Nephron progenitor cell (in vitro differentiated cells): ENCODE results near the gene RAPGEF5.

Experiments used
- DNase-seq: peaks from one replicate; pipeline ENCODE4 v3.0.0; 2021
- H3K27ac Mint-ChIP-seq: 2 replicates; pipeline ENCODE4 v1.8.0; 2021; ENCODE audit warnings: mild to moderate bottlenecking, moderate library complexity, mixed read lengths
- H3K27me3 Mint-ChIP-seq: 2 replicates; pipeline ENCODE4 v1.8.0; 2021; ENCODE audit warnings: mild to moderate bottlenecking, low read depth, mixed read lengths; ENCODE audit not compliant: poor library complexity
- H3K36me3 Mint-ChIP-seq: 2 replicates; pipeline ENCODE4 v1.8.0; 2021; ENCODE audit warnings: low read depth, mixed read lengths
- H3K4me1 Mint-ChIP-seq: 2 replicates; pipeline ENCODE4 v1.8.0; 2021; ENCODE audit warnings: mixed read lengths
- H3K4me3 Mint-ChIP-seq: 2 replicates; pipeline ENCODE4 v1.8.0; 2021; ENCODE audit warnings: mild to moderate bottlenecking, moderate library complexity, mixed read lengths
- H3K9me3 Mint-ChIP-seq: 2 replicates; pipeline ENCODE4 v1.8.0; 2021; ENCODE audit warnings: mild to moderate bottlenecking, moderate library complexity, mixed read lengths
- CTCF ChIP-seq: fragments of 200-600 bp; sonication (generic); IDR thresholded peaks from 2 replicates; pipeline ENCODE4 v1.5.0; 2021; ENCODE audit warnings: antibody characterized with exemption

Gene RAPGEF5

DNA sequence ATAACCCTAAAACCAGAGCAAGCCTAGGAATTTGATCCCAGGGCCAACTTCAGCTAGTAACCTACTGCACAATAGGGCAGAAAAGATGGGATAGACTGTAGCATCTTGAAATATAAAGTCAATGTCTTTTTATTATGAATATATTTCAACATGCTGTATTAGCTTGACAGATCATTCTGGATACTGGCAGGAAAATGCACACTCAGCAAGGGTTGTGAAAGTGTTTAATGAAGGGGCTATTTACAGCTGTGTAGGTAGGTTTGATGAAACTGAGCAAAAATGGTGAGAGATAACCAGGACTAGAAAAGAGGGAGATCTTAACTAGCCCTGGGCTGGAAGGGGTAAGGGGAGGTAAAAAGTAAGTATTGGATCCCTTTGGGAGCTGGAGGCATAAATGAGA lies 156.2 kb downstream of the RAPGEF5 start:
- Mint-ChIP-seq H3K27ac (no peak overlapping the region), H3K36me3 (no peaks in the 10 kb centered on the region), H3K9me3 (no peaks in the 10 kb centered on the region), H3K27me3 (peaks cover 7% of the 10 kb centered on the region), H3K4me3 (no peak overlapping the region), H3K4me1 (peaks cover 14% of the 10 kb centered on the region)
- no peak for DNase-seq
- no peak for TF ChIP-seq CTCF

- Mint-ChIP-seq H3K9me3 (no peaks in the 10 kb centered on the region), H3K36me3 (no peaks in the 10 kb centered on the region), H3K27ac (no peak overlapping the region), H3K27me3 (peaks cover 10% of the 10 kb centered on the region), H3K4me1 (peaks cover 19% of the 10 kb centered on the region), H3K4me3 (no peak overlapping the region)
- no peak for TF ChIP-seq CTCF
- no peak for DNase-seq
Measured at GRCh38 chr7:22200238-22200637, 156.7 kb downstream of the RAPGEF5 start.

GRCh38 chr7:22197376-22197775 lies 159.6 kb downstream of the RAPGEF5 start:
- H3K36me3 Mint-ChIP-seq: no peaks in the 10 kb centered on the region

DNA sequence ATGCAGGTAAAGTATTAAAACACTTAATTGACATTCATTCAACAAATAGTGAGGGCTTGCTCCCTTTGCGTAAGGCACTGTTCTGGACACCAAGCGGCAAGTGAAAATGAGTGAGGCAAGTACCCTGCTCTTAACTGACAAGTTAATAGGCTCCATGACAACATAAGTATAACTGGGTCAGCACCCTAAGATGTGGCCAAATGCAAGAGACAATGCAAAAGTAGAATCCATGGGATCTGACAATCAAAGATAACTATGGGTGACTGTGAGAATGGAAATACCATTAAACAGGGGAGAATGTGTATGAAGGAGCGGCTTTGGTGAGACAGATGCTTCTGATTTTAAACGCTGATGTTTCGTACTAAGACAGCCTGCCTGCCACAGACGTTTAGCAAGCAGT lies 160.5 kb downstream of the RAPGEF5 start:
- no peak overlapping the region for H3K27ac Mint-ChIP-seq
- DNase-seq: no peak
- no peaks in the 10 kb centered on the region for H3K36me3 Mint-ChIP-seq
- peaks cover 52% of the 10 kb centered on the region for H3K4me1 Mint-ChIP-seq
- no peak overlapping the region for H3K4me3 Mint-ChIP-seq
- H3K9me3 Mint-ChIP-seq: no peaks in the 10 kb centered on the region
- H3K27me3 Mint-ChIP-seq: peaks cover 10% of the 10 kb centered on the region
- no peak for TF ChIP-seq CTCF

More at GRCh38 chr7:22197376-22197775, 159.6 kb downstream of the RAPGEF5 start:
- no peak for TF ChIP-seq CTCF
- Mint-ChIP-seq H3K27me3 (peaks cover 10% of the 10 kb centered on the region), H3K27ac (no peak overlapping the region), H3K4me1 (peaks cover 47% of the 10 kb centered on the region), H3K9me3 (no peaks in the 10 kb centered on the region), H3K4me3 (no peak overlapping the region)
- no peak for DNase-seq

DNA sequence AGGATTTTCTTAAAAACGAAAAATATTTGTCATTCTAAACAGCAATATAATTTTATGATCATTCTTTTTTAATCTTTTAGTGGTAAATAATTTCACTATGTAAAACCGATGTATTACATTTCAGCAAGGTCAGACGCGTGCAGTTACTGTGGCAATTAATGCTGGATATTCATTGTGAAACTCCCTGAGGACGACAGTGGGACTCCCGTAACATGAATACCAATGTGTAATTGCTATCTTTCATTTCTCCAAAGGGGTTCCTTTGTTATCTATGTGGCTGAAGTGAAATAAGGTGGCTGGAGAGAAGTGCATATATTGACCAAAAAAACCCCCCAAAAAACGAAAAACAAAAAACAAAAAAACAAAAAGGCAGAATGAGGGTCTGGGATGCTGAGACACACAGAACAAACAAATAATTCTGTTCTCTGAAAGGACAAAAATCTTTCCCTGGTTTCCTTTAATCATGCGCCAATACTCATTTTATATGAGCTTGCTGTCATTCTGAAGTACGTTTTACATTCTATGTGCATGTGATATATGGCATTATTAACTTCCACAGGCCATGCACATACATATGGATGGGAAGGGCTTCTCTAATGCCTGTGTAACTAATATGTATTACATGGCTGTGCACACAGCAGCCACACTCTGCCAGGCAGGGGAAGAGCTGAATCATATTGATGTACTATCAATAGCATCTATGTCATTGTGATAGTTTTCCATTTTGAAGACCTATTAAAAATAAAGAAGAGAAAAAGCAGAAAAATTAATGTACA lies 161.4 kb downstream of the RAPGEF5 start:
- H3K27ac Mint-ChIP-seq: no peak overlapping the region
- H3K27me3 Mint-ChIP-seq: peaks cover 10% of the 10 kb centered on the region
- TF ChIP-seq CTCF: no peak
- no peaks in the 10 kb centered on the region for H3K9me3 Mint-ChIP-seq
- peaks cover 52% of the 10 kb centered on the region for H3K4me1 Mint-ChIP-seq
- no peak overlapping the region for H3K4me3 Mint-ChIP-seq
- DNase-seq: no peak
- no peaks in the 10 kb centered on the region for H3K36me3 Mint-ChIP-seq
